ENCODE data around the gene H19. TPM values are rescaled to one million over a fixed set of nuclear protein-coding genes. Genes with fewer than 3 reads are reported as not detected.

H19 gene
- total RNA-seq, 1 experiment from 2014 or later = 0.62 TPM

DNA sequence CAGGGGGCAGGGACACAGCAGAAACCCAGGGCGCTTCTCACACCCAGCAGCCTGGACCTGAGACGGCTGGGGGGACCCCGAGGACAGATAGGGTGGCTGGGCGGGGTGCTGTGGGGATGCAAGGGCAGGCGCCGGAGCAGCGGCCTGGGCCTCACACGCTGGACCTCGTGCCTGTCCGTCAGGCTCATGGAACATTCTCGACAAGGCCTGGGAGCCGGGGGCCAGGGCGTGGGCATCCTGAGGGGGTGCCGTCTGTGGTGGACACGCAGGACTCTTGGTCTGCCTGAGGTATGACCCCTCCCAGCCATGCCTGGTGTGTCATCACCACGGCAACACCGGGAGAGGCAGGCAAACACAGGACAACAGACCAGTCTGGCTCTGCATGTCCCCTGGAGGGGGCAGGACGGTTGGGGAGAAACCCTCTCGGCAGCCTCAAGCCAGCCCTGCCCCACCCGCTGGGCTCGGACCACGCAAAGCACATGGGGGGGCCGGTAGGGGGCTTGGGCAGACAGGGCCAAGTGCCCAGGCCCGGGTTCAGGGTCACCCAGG lies 29.1 kb downstream of the H19 start:
- Histone ChIP-seq H3K27me3 (ENCODE audit: control insufficient read depth, insufficient read depth, low read length) (no peaks in the 10 kb centered on the region), H3K4me3 (ENCODE audit: insufficient read depth, low read depth, low read length) (no peak overlapping the region), H3K36me3 (replicated peaks; ENCODE audit: control insufficient read depth, insufficient read depth, low read length) (no peaks in the 10 kb centered on the region)
- DNase-seq = no peak

DNA sequence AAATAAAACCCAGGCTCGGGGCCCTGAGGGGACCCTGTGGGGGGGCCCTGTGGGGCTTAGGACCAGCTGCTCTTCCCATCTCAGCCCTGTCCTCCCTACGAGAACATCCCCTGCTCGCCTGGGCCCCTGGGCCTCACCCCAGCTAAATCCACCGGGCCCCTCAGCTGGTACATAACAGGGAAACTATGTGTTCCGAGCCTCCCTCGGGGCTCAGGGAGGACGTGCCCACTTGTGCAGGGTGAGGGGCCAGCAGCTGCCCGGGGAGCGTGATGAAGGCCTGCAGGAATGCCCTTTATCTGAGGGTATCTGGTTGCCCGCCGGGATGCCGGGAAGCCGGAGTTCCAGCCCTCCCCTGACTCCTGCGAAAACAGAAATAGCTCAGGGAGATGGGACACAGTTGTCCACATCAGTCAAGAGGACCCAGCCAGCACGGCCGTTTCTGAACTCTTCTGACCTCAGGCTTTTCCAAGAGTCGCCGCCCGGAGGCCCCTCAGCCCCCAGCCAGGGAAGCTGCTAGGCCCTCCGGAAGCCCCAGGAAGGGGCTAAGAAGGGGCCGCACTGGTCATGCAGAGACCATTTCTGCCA lies 29.9 kb downstream of the H19 start:
- Histone ChIP-seq H3K36me3 (replicated peaks; ENCODE audit: control insufficient read depth, insufficient read depth, low read length) (no peaks in the 10 kb centered on the region), H3K27me3 (ENCODE audit: control insufficient read depth, insufficient read depth, low read length) (no peaks in the 10 kb centered on the region), H3K4me3 (ENCODE audit: insufficient read depth, low read depth, low read length) (no peak overlapping the region)
- DNase-seq = no peak

DNA sequence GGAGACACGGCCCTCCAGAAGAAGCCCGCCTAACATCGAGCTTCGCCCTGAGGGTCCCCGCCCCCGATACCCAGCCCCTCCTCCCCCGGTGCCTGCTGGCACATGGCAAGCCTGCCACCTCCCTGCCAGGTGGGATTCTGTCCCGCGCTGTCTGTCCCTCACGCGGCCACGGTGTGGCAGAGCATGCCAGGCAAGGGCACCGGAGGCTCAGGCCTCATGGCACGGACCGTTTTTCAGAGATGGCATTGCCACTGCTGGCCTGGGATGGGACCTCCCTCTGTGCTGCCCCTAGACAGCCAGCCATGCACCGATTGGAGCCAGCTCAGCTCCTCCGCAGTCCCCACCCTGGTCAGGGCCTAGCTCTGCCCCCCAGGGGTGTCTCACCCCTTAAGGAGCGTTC lies 31.1 kb downstream of the H19 start:
- no peak for DNase-seq

DNA sequence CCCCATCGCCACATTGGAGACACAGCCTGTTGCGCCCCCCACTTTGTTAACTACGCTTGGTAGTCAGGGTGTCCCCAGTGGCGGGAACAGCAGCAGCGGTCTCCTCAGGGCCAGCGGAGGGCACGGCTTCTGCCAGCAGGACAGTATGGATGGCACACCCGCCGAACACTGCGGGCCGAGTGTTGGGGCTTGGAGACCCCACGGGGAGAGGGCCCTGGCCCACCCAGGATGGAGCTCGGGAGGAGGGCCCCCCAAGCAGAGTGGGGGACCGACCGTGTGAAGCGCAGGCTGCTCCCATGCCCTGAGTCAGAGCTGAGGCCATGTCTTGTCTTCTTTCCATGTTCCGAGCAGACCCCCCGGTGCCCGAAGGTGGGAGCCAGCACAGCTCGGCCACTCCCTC lies 32.7 kb downstream of the H19 start:
- Histone ChIP-seq H3K36me3 (replicated peaks; ENCODE audit: control insufficient read depth, insufficient read depth, low read length) (no peaks in the 10 kb centered on the region), H3K27me3 (ENCODE audit: control insufficient read depth, insufficient read depth, low read length) (no peaks in the 10 kb centered on the region), H3K4me3 (ENCODE audit: insufficient read depth, low read depth, low read length) (no peak overlapping the region)
- DNase-seq = no peak

More for the DNA sequence above, 31.1 kb downstream of the H19 start:
- Histone ChIP-seq H3K36me3 (replicated peaks; ENCODE audit: control insufficient read depth, insufficient read depth, low read length) (no peaks in the 10 kb centered on the region), H3K27me3 (ENCODE audit: control insufficient read depth, insufficient read depth, low read length) (no peaks in the 10 kb centered on the region), H3K4me3 (ENCODE audit: insufficient read depth, low read depth, low read length) (no peak overlapping the region)

DNA sequence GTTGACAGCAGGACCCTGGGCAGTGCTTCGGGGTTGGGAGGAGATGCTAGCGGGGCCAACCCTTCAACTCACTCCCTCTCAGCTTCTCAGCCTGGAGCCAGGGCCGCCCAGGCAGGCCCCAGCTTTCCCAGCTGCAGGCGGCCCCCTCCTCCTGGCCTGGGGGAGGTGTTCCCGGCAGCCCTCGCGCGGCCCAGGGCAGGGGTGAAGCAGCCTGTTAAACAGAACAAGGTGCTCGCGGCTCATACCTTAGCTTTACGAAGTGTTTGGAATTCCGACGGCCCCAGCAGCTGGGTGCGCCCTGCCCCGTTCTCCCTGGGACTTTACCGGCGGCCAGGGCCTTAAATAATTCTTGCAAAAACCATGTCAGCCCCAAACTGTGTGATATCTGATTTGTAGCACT lies 33.3 kb downstream of the H19 start:
- Histone ChIP-seq H3K27me3 (ENCODE audit: control insufficient read depth, insufficient read depth, low read length) (no peaks in the 10 kb centered on the region), H3K4me3 (ENCODE audit: insufficient read depth, low read depth, low read length) (no peak overlapping the region), H3K36me3 (replicated peaks; ENCODE audit: control insufficient read depth, insufficient read depth, low read length) (no peaks in the 10 kb centered on the region)
- DNase-seq = no peak

DNA sequence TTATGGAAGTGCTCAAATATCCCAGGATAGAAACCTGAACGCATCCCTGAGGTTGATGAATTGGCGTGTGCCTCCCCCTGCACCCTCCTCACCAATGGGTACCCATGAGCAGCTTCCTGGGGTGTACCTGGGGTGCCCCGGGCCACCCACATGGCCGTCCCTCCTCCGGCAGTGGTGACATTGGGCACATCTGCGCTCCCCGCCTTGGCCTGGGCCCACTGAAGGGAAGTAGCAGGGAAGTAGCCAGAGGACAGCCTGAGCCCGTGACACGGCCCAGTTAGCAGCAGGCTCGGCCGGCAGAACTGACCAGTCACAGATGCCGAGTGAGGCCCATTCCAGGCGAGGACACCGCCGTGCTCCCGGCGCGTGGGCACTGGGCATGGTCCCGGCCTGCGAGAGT lies 33.8 kb downstream of the H19 start:
- Histone ChIP-seq H3K27me3 (ENCODE audit: control insufficient read depth, insufficient read depth, low read length) (no peaks in the 10 kb centered on the region), H3K4me3 (ENCODE audit: insufficient read depth, low read depth, low read length) (no peak overlapping the region), H3K36me3 (replicated peaks; ENCODE audit: control insufficient read depth, insufficient read depth, low read length) (no peaks in the 10 kb centered on the region)
- no peak for DNase-seq

DNA sequence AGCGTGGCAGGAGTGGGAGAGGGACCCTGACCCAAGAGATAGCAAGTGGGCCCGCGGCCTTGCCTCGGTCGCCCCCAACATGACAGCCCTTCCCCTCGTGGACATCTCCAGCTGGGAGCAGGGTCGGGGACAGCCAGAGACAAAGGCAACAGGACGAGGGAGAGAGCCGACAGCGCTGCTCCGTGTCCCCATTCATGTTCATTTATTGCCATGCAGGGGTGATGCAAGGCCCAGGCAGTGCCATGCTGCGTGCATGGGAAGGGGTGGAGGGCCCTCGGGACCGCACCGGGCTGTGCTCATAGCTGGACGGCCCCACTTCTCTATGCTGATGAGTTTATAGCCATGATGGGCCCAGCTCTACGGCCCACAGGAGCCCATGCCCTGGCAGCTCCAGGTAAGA lies 37.9 kb downstream of the H19 start:
- Histone ChIP-seq H3K4me3 (ENCODE audit: insufficient read depth, low read depth, low read length) (no peak overlapping the region), H3K36me3 (replicated peaks; ENCODE audit: control insufficient read depth, insufficient read depth, low read length) (no peaks in the 10 kb centered on the region), H3K27me3 (ENCODE audit: control insufficient read depth, insufficient read depth, low read length) (no peaks in the 10 kb centered on the region)
- DNase-seq = no peak

DNA sequence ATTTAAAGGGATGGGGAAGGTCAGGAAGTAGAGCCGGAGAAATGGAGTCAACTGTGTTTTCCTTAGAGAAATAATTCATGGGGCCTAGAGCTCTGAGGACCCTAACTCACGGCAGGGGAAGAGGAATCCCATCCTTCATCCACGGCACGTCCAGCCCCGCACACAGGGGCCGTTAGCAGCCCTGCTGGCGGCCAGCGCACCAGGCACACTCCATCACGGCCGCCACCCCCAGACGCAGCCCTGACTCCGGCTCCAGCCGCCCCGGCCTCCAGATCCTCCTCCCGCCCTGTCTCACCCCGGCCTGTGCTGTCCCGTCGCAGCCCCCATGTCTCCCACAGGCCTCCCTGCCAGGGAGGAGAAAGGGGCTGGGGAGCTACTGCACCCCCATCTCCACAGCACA lies 39.3 kb downstream of the H19 start:
- Histone ChIP-seq H3K4me3 (ENCODE audit: insufficient read depth, low read depth, low read length) (no peak overlapping the region), H3K36me3 (replicated peaks; ENCODE audit: control insufficient read depth, insufficient read depth, low read length) (no peaks in the 10 kb centered on the region), H3K27me3 (ENCODE audit: control insufficient read depth, insufficient read depth, low read length) (no peaks in the 10 kb centered on the region)
- DNase-seq = no peak

DNA sequence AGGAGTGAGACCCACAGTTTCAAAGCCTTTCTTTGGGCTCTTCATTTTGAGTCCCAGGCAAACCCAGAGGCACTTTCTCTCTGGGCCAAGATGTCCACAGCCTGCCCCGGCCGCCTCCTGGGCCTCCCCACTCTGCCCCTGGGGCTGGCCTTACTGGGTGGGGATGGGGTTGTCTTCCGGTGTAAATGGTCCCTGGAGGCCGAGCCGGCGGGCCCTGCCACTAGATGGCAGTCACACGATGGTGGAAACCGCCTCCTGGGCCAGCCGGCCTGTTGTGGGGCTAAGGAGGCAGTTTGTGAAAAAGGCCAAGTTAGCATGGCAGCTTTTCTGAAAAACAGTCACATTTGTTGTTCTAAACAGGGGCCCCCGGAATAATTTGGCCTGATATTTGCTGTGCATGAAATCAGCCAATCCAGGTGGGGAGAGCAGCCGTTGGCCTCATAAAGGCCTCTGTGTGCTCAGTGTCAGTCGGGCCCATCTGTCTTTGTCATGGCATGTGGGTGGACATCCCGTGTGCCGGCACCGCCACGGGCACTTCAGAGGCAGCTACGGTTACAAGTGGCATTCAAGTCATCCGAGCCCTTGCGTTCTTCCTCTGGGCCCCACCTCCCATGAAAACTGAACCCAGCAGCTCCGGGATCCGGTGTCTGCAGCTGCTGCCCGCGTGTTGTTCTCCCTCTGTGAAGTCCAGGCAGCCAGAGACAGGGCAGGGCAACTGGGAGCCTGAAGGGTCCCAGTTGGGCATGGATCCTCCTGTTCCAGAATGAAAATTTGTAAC lies 44.0 kb downstream of the H19 start:
- Histone ChIP-seq H3K4me3 (ENCODE audit: insufficient read depth, low read depth, low read length) (no peak overlapping the region), H3K36me3 (replicated peaks; ENCODE audit: control insufficient read depth, insufficient read depth, low read length) (no peaks in the 10 kb centered on the region), H3K27me3 (ENCODE audit: control insufficient read depth, insufficient read depth, low read length) (no peaks in the 10 kb centered on the region)
- no peak for DNase-seq

DNA sequence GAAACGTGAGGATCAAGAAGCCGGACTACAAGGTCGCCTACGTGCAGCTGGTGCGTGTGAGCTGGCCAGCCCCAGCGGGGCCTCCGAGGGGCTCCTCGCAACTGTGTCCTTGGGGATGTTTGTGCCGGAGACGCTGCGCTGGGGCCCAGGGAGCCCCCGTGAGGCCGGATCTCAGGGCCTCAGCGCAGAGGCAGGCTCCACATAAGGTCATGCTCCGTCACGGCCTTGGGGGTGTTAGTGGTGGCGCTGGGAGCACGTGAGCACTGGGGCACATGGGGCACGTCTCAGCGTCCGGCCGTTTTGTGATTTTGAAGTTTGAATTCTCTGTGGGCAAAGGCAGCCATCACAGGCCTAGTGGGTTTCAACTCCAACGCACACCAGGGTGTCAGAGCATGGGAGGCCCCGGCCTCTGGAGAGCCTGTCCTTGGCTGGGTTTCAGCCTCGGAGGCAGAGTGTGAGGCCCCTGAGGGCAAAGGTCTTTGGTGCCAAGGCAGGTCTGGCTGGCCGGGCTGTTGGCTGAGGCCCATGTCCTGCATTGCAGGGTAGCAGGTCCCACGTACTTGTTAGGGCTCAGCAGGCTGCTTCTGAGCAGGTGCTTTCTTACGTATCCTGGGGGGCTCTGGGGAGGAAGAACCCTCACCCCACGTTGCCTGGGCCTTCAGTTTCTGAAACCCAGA lies 44.7 kb downstream of the H19 start:
- DNase-seq = no peak
- Histone ChIP-seq H3K36me3 (replicated peaks; ENCODE audit: control insufficient read depth, insufficient read depth, low read length) (no peaks in the 10 kb centered on the region), H3K4me3 (ENCODE audit: insufficient read depth, low read depth, low read length) (no peak overlapping the region), H3K27me3 (ENCODE audit: control insufficient read depth, insufficient read depth, low read length) (no peaks in the 10 kb centered on the region)

DNA sequence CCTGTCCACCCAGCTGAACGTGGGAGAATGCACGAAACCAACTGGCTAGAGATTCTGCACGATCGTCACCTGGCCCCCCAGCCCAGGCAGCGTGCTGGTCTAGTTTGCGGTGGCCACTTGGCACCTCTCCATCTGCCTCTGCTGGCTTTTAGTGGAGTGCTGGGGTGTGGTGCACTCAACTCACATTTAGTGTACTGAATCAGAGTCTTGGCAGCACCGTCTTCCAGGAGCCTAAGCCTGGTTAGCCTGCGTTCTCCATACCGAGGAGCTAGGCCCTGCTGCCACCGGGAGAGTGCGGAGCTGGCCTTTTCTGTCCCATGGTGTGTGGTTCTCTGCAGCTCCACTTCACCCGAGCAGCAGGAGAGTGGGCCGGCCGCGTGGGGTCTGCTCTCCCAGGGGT lies 47.7 kb downstream of the H19 start:
- H3K36me3 ChIP-seq (replicated peaks; ENCODE audit: control insufficient read depth, insufficient read depth, low read length) = no peaks in the 10 kb centered on the region
- DNase-seq = no peak
- H3K4me3 ChIP-seq (ENCODE audit: insufficient read depth, low read depth, low read length) = no peak overlapping the region
- no peaks in the 10 kb centered on the region for H3K27me3 ChIP-seq (ENCODE audit: control insufficient read depth, insufficient read depth, low read length)

DNA sequence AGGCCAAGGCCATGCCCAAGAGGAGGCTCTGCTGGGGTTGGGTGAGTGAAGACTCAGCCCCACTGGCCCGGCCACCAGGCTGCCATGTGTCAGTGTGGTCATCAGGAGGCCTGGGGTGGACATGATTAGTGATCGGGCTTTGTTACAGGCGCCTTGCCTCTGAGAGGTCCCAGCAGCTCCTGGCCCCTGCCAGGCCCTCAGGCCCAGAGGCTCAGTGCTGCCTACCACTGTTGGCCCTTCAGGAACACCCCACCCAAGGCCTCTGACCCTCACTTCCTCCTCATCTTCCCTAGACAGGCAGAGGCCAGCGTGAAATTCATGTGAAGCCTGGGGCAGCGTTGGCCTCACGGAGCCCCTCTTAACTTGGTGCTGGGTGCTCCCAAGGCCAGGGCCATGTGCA lies 48.3 kb downstream of the H19 start:
- DNase-seq = no peak
- H3K36me3 ChIP-seq (replicated peaks; ENCODE audit: control insufficient read depth, insufficient read depth, low read length) = no peaks in the 10 kb centered on the region

DNA sequence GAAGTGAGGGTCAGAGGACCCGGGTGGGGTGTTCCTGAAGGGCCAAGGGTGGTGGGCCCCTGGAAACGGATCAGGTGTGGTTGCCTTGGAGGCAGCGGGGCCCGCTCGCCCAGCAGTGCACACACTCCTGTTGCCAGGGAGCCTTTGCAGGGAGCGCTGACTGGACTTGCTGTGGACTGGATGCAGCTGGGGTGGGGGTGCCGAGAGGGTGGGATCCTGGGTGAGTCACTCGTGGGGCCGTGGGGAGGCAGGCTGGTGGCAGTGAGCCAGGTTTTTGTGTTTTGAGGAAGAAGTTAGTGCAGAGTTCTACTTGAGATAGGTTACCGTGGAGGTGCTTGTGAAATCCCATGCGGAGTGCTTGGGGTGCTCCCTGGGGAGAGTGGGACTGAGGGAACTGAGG lies 49.3 kb downstream of the H19 start:
- no peaks in the 10 kb centered on the region for H3K36me3 ChIP-seq (replicated peaks; ENCODE audit: control insufficient read depth, insufficient read depth, low read length)
- H3K27me3 ChIP-seq (ENCODE audit: control insufficient read depth, insufficient read depth, low read length) = no peaks in the 10 kb centered on the region
- DNase-seq = no peak
- no peak overlapping the region for H3K4me3 ChIP-seq (ENCODE audit: insufficient read depth, low read depth, low read length)

More for the DNA sequence above, 48.3 kb downstream of the H19 start:
- Histone ChIP-seq H3K27me3 (ENCODE audit: control insufficient read depth, insufficient read depth, low read length) (no peaks in the 10 kb centered on the region), H3K4me3 (ENCODE audit: insufficient read depth, low read depth, low read length) (no peak overlapping the region)

DNA sequence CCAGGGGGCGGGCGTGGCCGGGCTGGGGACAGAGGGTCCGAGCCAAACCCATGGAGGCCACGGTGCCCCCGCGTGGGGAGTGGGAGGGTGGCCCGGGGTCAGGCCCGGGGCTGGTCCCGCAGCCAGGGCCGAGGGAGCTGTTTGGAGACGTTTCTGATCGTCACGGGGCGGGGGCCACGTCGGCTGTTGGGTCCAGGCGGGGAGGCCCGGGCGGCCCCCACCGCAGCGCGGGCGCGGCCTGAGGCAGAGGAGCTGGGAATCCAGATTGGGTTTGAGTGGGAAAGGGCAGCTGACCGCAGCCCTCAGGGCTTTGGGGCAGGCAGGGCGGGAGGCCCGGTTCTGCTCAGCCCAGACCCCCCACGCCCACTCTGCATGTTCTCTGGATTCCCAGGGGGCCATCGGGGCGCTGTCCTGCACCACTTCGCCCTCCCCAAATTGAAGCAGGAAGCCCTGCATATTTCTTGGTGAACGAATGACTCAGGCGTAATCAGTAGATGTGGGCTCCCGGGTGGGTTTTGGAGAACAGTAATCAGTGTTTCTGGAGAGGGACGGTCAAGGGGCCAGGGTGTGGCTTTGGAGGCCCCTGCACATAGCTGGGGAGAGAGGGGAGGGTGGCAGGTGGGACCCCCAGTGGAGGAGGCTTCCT lies 49.9 kb downstream of the H19 start:
- Histone ChIP-seq H3K4me3 (ENCODE audit: insufficient read depth, low read depth, low read length) (no peak overlapping the region), H3K27me3 (ENCODE audit: control insufficient read depth, insufficient read depth, low read length) (no peaks in the 10 kb centered on the region), H3K36me3 (replicated peaks; ENCODE audit: control insufficient read depth, insufficient read depth, low read length) (no peaks in the 10 kb centered on the region)
- no peak for DNase-seq

Measured in H7 (cell line).